ENCODE data around the gene OR10G2. TPM values are rescaled to one million over a fixed set of nuclear protein-coding genes. Genes with fewer than 3 reads are reported as not detected.

OR10G2 gene, protein sequence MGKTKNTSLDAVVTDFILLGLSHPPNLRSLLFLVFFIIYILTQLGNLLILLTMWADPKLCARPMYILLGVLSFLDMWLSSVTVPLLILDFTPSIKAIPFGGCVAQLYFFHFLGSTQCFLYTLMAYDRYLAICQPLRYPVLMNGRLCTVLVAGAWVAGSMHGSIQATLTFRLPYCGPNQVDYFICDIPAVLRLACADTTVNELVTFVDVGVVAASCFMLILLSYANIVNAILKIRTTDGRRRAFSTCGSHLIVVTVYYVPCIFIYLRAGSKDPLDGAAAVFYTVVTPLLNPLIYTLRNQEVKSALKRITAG
- total RNA-seq (not detected), polyA plus RNA-seq (not detected)
- long read RNA-seq, donor 1: 0 reads
- long read RNA-seq, donor 2: 0 reads
- long read RNA-seq, donor 3: 0 reads
- long read RNA-seq, donor 4: 0 reads
- long read RNA-seq, donor 5: 0 reads
- long read RNA-seq, donor 6: 0 reads
- long read RNA-seq, donor 7: 0 reads
- long read RNA-seq, donor 8: 0 reads
- long read RNA-seq, donor 9: 0 reads
- long read RNA-seq, donor 10, partial matches to known transcripts: 0 of 1 reads
- long read RNA-seq, donor 10, other reads (novel, unspliced or antisense): 0 of 1 reads

DNA sequence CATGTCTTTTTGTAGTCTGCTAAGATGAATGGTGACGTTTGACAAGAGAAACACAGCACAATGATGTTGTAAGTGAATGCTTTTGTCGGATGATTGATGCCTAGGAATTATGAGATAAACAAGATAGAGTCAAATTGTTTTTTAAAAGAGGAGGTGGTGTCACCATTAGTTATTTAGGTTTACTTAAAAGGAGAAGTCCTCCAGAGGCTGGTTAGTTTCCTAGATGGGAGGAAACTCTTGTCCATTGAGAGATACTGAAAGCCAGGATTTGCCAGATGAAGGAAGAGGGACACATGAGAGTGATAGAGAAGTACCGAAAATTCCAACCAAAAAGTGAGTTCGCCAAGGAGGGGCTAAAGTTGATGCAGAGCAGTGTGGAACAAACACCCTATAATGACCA lies at the start of gene OR10G2:
TSS of gene OR10G2 (minus strand) at position 101 of the 400 bp plus-strand sequence. CDS start at position 3, 98 bp downstream.
- intact Hi-C loops (cut with DNase I): no loop called here
- H3K36me3 ChIP-seq (replicated peaks in 1 of 2): no peaks in the 10 kb centered on the region
- TF ChIP-seq CTCF (IDR thresholded peaks at IDR 0.05) (no peak), POLR2A (IDR thresholded peaks at IDR 0.05) (no peak)
- H3K4me3 ChIP-seq: no peak within 1 kb of the TSS
- no peaks in the 10 kb centered on the region for H3K9me3 ChIP-seq (replicated peaks in 1 of 3)
- no peak for DNase-seq
- no peaks in the 10 kb centered on the region for H3K27me3 ChIP-seq
- H3K4me1 ChIP-seq (replicated peaks in 1 of 2): no peaks in the 10 kb centered on the region
- WGBS, 4 donors: 49 to 74% (median 61%) methylated on average over 4 of the region's 4 CpGs
- H3K27ac ChIP-seq: no peak within 1 kb of the TSS

GRCh38 chr14:21680072-21680471 lies 45.3 kb upstream of the OR10G2 start:
- TF ChIP-seq CTCF (IDR thresholded peaks at IDR 0.05) (no peak), POLR2A (IDR thresholded peaks at IDR 0.05) (no peak)
- H3K9me3 ChIP-seq (replicated peaks in 1 of 3): no peaks in the 10 kb centered on the region
- WGBS, 4 donors: 66 to 79% (median 71%) methylated on average over 2 of the region's 2 CpGs
- no peak overlapping the region for H3K4me3 ChIP-seq
- H3K27ac ChIP-seq: no peak overlapping the region
- intact Hi-C loops (cut with DNase I): no loop called here
- no peaks in the 10 kb centered on the region for H3K4me1 ChIP-seq (replicated peaks in 1 of 2)
- H3K27me3 ChIP-seq: no peaks in the 10 kb centered on the region
- H3K36me3 ChIP-seq (replicated peaks in 1 of 2): no peaks in the 10 kb centered on the region
- DNase-seq: no peak

- H3K36me3 ChIP-seq (replicated peaks in 1 of 2): no peaks in the 10 kb centered on the region
- intact Hi-C loops (cut with DNase I): no loop called here
- DNase-seq: no peak
- 55 to 70% (median 65%) methylated on average over 4 of the region's 4 CpGs for WGBS, 4 donors
- TF ChIP-seq CTCF (IDR thresholded peaks at IDR 0.05): no peak
- no peak for TF ChIP-seq POLR2A (IDR thresholded peaks at IDR 0.05)
- no peak overlapping the region for H3K27ac ChIP-seq
- no peaks in the 10 kb centered on the region for H3K4me1 ChIP-seq (replicated peaks in 1 of 2)
- H3K27me3 ChIP-seq: no peaks in the 10 kb centered on the region
- H3K4me3 ChIP-seq: no peak overlapping the region
- no peaks in the 10 kb centered on the region for H3K9me3 ChIP-seq (replicated peaks in 1 of 3)
Measured at GRCh38 chr14:21675566-21675965, 40.8 kb upstream of the OR10G2 start.

DNA sequence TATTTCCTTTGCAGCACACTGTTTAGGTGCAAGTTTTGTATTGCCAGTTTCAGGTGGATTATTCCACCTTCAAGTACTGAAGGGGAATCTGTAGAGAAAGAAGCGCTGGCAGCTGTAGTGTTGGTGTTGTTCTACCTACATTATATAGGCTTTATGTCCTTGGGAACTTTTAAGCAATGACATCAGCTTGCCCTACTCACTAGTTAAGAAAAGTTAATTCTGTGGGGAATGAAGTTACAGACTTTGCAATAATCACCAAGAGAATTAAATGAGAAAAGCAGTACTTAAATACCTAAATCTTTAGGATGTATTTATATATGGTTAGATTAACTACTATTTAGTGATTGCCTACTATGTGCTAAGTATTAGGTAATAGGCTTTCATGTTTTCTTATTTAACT lies 39.0 kb upstream of the OR10G2 start, which contains the start of gene OR4E1:
TSS of gene OR4E1 (minus strand) at position 101 of the 400 bp plus-strand sequence. CDS start 2,883 bp downstream, outside the sequence.
- no peak within 1 kb of the TSS for H3K4me3 ChIP-seq
- no peaks in the 10 kb centered on the region for H3K9me3 ChIP-seq (replicated peaks in 1 of 3)
- no peaks in the 10 kb centered on the region for H3K36me3 ChIP-seq (replicated peaks in 1 of 2)
- H3K27me3 ChIP-seq: no peaks in the 10 kb centered on the region
- WGBS, 4 donors: 81 to 100% (median 85%) methylated on average over 1 of the region's 1 CpG
- intact Hi-C loops (cut with DNase I): no loop called here
- H3K27ac ChIP-seq: no peak within 1 kb of the TSS
- DNase-seq: no peak
- no peaks in the 10 kb centered on the region for H3K4me1 ChIP-seq (replicated peaks in 1 of 2)
- TF ChIP-seq POLR2A (IDR thresholded peaks at IDR 0.05) (no peak), CTCF (IDR thresholded peaks at IDR 0.05) (no peak)
